GM08714 (cell line): Measurements from ENCODE around the gene KSR2.

Experiments used
- H3K4me3 ChIP-seq: fragments of 200-500 bp; sonication (Bioruptor generic); 2 replicates; pipeline ENCODE4 v1.5.1; 2014; ENCODE audit warnings: mild to moderate bottlenecking, low read length, inconsistent platforms
- ZNF274 ChIP-seq: IDR thresholded peaks from 2 replicates; pipeline ENCODE4 v1.6.1; 2012; ENCODE audit warnings: mild to moderate bottlenecking, low read depth, low read length

The KSR2 gene

DNA sequence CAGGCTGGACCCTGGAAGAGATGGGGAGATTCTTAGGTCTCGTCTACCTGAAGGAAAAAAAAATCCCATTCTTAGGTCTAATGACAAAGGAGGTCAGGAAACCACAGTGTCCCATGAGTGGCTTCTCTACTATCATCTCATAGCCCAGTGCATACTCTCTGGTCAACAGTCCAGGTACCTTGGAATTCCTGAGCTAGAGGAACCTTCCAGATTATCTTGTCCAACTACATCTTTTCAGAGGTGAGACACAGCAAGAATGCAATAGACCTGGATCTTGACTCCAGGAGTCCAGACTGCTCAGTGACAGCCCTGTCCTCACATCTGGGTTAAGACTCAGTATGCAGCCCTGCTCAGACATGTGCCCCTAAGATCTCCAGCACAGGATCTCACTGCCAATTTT is 429.9 kb downstream of the KSR2 start:
- no peak overlapping the region for H3K4me3 ChIP-seq
- no peak for TF ChIP-seq ZNF274

DNA sequence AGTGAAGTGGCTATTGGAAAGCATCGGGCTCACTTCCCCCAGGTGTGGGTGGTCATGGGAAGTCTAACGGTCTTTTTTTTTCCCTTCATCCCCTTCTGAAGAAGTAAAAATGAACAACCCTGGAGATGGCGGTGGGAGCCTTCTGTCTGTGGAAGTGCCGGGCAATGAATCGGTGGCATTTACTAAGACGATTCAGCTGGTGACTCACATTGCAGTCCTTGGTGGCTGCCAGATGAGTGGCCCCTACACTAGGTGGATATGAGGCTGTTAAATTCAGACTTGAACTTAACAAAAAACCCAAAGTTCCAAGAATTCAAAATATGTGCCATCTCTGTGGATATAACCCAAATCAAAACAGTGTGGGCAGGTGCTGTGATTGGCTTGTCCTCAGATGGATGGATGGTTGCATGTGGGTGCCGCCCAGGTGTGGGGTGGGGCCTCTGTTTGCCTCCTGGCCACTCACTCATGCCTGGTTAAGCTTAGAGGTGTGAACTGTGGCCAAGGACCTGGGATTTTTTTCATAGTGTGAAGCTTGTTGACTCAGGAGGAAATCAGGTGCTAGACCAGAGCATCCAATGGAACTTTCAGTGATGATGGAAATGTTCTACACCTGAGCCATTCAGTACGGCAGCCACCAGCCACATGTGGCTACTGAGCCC is 430.6 kb downstream of the KSR2 start:
- TF ChIP-seq ZNF274: no peak

DNA sequence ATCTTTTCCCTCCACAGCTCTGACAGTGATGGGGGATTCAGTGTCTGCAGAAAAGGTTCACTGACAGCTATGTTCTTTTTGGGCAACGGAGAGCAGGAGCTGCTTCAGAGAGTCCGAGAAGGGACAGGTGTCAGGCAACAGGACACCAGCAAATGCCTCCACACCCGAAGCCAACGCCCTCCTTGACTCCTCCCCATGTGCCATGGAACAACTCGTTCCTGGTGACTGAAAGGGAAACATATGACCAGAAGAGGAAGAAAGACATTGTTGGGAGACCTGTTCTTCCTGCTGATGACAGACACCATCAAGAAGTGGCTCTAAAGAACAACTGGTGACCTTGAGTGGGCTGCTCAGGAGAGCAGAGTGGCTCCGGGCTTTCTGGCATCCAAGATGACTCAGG is 435.1 kb downstream of the KSR2 start:
- H3K4me3 ChIP-seq: no peak overlapping the region
- TF ChIP-seq ZNF274: no peak

More for the DNA sequence above, 430.6 kb downstream of the KSR2 start:
- H3K4me3 ChIP-seq: no peak overlapping the region

DNA sequence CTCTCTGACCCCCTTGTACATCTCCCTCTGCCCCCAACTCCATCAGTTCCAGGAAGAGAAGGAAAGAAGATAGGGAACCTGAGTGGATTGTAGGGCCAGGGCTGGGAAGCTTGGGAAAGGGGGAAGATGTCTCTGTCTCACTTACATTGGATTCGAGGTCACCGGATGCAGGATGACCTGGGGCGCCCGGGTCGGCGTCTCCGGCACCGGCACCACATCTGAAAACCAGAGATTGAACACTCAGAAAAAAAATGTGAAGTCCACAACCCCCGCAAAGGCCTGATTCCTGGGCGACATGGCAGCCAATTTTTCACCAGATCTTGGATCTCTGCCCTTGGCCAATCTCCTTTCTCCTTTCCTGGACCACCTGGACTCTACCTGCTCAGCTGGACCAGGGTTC is 438.0 kb downstream of the KSR2 start:
- H3K4me3 ChIP-seq: no peak overlapping the region
- TF ChIP-seq ZNF274: no peak

DNA sequence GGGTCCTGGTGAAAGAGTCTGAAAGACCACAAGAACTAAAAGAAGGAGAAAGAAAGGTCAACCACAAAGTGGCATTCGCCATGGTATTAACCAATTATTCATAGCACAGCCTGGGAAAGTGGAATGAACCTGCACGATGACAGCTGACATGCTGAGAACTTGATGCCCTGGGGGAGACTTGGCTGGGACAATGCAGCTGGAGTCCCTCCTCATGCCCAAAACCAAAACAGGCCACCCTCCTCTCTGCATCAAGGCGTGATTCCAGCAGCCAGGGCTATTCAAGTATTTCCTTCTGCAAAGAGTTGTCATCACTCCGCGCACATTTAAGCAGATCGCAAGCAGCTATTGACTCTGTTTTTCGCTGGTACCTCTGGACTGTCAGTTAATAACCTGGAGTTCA is 440.3 kb downstream of the KSR2 start:
- H3K4me3 ChIP-seq: no peak overlapping the region
- no peak for TF ChIP-seq ZNF274

DNA sequence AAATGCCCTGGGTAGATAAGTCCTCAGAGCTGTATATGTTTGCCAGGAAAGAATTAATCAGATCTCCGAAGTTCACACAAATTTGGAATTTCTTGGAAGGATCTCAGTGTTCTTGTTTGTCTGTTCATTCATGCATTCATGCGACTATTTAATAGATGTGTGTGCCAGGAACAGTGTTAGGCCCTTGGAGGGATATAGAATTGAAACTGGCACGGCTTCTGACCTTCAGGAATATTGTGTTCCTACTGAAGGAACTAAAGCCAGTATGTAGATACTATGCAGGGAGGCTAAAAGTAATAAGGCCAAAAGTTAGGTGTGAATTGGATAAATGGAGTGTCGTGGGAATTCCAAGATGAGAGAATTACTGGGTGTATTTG is 441.3 kb downstream of the KSR2 start:
- no peak for TF ChIP-seq ZNF274
- no peak overlapping the region for H3K4me3 ChIP-seq

DNA sequence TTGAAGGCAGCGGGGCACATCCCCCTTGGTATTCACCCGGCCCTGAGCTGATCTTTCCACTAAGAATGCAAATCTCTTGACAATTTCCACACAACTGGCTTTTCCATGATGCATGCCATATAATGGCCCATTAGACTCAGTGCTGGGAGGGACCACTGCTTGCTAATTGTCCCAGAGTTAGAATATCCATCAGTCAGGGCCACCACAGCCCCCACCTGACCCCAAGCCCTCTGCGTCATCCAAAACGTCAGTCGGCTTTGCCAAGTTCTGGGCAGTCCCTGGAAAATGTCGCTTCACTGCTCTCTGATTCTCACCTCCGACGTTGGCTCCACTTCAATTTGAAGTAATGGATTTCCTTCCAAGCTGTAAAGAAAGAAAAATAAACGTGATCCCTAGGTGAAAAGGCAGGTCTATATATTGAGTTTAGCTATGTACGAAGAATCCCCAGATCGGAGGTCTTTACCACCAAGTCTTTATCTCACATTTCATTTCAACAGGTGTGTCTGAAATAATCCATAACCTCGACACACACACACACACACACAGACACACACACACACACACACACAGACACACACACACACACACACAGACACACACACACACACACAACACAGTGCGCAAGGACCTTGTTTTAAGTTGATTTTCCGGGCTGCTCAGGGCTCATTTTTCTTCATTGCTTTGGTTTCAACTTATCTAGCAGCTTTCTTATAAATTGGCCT is 441.9 kb downstream of the KSR2 start:
- H3K4me3 ChIP-seq: no peak overlapping the region
- no peak for TF ChIP-seq ZNF274

DNA sequence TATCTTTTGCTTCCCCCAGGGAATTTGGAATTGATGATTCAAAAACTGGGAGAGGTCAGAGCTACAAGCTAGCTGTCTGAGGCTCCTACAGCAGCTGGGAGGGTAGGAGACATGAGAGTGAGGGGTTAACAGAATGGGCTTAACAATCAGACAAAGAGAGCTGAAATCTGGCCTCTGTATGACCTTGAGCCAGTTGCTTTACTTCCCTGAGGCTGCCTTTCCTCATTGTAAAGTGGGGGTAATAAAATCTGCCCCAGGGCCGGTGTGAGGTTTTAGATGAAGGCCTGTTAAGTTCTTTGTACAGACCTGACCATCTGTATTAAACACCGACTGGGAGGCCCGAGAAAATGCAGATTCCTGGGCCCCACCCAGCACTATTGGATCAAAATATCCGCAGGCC is 443.0 kb downstream of the KSR2 start:
- no peak for TF ChIP-seq ZNF274
- no peak overlapping the region for H3K4me3 ChIP-seq

DNA sequence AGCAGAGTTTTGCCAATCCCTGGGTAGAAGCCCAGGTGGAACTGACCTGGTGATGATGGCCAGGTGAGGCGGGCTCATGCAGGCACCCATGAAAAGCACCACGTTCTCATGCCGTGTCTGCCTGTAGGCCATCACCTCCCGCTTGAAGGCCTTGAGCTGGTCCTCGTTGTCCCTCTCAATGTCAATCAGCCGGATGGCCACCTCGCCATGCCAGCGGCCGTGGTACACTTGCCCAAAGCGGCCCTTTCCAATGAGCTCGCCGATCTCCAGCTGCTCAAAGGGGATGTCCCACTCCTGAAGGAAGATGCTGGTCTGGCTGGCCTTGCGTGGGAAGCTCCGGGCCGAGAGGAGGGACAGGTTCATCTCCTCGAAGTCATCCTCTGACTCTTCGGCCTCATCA is 444.0 kb downstream of the KSR2 start:
- H3K4me3 ChIP-seq: no peak overlapping the region
- no peak for TF ChIP-seq ZNF274

DNA sequence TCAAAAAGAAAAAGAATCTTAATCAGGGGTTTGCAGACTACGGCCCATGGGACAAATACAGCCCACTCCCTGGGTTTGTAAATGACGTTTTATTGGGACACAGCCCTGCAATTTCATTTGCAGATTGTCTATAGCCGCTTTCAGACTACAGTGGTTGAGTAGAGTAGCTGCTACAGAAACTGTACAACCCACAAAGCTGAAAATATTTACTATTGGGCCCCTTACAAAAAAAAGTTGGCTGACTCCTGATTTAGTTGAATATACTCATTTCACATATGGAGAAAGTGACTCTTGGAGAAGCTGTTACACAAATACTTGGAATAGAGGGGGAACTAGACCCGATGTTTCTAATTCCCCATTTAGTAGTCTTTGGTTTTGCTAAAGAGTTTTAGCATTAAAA is 444.8 kb downstream of the KSR2 start:
- TF ChIP-seq ZNF274: no peak
- H3K4me3 ChIP-seq: no peak overlapping the region

DNA sequence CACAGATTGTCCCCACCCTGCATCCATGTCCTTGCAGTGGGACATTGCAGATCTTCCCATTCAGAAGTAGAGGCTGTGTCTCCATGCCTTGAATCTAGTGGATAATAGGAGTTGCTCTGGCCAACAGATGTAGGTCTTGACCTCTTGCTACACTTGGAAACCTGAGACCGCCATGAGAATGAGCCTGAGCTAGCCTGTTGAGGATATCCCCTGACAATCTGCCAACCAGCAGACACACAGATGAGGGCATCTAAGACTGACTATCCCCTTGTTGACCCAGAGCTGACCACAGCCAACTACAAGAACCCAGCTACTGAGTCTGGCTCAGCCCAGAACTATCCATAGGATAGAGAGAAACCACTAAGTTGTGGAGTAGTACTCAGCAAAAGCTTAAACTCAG is 446.2 kb downstream of the KSR2 start:
- no peak overlapping the region for H3K4me3 ChIP-seq
- no peak for TF ChIP-seq ZNF274

DNA sequence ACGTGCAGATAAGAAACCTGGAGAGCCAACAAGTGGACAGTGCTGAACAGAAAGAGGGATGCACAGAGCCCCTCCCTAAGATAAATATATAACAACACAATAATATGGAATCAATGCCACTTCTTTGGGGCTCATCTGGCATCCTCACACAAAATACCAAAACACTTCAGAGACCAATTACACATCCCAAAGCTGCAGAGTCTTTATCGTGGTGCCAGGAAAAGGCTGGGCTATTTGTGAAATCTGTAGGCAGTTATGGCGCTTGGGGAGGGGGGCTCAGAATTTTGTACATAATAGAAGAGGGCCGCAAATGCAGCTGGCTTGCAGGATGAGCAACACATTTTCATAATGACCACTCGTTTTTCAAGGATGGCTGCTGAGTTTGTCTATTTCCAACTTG is 446.9 kb downstream of the KSR2 start:
- no peak for TF ChIP-seq ZNF274
- no peak overlapping the region for H3K4me3 ChIP-seq

DNA sequence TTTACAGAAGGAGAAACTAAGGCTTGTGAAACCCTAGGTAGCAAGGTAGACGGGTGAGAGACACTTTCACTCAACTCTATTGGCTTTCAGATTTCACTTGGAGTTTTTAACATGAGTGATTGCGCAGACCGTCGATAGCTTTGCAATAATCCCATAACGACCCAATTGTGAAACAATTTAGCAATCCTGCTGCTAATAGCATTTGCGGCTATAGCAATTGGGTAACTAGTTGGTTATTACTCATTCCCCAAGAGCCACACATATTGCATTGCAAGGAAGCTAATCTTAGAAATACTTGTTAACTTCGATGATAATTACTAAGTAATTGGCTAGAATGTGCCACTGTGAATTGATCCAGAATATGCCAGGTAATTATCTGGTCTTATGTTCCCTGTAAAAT is 447.4 kb downstream of the KSR2 start:
- no peak for TF ChIP-seq ZNF274

DNA sequence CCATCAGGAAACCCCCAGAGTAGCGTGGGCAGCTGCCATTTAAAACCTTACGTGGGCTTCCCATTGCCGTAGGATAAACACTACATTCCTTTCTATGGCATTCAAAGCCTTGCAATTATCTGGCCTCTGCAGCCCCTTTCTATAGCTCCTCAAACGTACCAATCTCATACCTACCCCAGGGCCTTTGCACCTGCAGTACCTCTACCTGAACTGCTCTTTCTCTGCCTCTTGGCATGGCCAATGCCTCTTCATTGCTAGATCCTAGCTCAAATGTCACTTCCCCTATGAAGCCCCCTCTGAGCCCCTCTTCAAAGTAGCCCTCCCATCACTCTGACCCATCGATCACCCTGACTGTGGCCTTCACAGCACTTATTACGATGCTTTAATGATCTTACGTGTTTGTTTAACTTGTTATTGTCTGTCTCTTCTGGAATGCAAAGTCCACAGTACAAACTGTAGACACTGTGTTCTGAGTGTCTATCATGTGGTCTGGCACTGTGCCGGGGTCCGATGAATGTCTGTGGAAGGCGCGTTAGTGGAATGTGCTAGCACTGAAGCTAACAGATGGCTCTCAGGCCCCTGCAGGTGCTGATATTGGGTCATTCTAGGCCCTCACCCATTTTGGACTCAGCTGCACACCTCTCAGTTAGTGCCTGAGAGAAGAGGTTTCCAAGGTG is 450.1 kb downstream of the KSR2 start:
- TF ChIP-seq ZNF274: no peak
- no peak overlapping the region for H3K4me3 ChIP-seq

More for the DNA sequence above, 447.4 kb downstream of the KSR2 start:
- no peak overlapping the region for H3K4me3 ChIP-seq

DNA sequence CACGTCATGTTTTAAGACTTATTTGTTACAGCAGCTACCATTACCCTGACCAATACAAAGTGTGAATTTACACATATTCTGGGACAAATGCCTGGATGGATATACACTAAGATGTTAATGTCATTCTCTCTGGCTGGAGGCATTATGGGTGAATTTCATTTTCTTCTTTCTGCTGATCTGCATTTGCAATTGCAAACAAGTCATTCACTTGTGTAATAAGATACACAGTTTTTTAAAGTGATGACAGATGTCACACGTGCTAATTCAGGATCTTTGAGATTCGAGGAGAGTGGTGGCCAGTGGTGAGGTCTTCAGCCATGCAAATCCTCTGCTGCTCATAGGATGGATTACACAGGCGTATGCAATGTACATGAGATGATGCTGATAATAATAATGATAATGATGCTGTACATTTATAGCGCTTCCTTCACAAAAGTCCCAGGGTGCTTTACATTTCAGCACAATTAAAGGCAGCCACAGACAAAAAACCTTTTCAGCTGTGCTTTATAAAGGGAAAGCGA is 451.5 kb downstream of the KSR2 start:
- no peak for TF ChIP-seq ZNF274
- H3K4me3 ChIP-seq: no peak overlapping the region
